SIG-M5 treated with dmso at 0.1 percent for 504 hours (cell line): ENCODE results near the gene ZNF778.

Experiments
- DNase-seq: peaks from one replicate; lab custom pipeline; 2025; ENCODE audit not compliant: unreplicated experiment; lab: John Stamatoyannopoulos, UW

Gene ZNF778

DNA sequence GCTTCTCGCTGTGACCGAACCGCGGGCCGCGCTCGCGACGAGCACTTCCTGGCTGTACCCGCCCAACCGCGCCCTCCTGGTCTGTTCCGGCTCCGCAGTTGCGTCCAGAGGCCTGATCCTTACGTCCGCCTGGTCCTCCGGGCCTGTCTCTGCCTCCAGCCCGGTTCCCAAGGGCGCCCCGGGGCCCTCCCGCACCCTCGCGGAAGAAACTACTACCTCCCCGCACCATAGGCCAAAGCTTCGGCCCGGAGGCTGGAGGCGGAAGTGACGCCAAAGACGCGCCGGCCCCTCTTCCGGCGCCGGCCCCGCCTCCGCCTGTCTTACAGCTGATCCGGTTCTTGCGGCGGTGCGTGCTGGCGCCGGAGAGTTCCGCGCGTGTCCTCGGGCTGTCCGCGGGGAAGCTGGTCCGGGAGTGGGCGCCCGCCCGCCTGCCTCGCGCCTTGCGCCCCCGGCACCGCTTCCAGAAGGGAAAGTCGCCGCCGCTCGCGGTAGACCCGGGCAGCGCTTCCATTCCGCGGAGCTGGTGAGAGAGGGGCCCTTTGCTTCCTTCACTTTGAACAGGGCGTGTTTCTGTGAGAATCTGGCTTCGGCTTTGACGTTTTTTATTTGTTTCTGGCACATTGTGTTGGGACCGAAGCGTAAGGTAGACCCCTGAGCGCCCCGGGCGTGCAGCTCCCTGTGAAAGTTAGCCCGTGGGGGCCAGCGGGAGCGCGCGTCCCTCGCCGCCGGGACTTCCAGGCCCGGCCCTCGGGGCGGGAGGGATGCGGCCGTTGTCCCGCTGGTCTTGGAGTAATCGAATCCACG is at the start of gene ZNF778:
ZNF778 (plus strand) TSS at position 316 of the 804 bp plus-strand sequence. CDS start 3,425 bp downstream, outside the sequence.
- peak; percentile 81 for DNase-seq

- DNase-seq, result no peak
Measured at GRCh38 chr16:89168381-89169189, 48.9 kb upstream of the ZNF778 start.

DNA sequence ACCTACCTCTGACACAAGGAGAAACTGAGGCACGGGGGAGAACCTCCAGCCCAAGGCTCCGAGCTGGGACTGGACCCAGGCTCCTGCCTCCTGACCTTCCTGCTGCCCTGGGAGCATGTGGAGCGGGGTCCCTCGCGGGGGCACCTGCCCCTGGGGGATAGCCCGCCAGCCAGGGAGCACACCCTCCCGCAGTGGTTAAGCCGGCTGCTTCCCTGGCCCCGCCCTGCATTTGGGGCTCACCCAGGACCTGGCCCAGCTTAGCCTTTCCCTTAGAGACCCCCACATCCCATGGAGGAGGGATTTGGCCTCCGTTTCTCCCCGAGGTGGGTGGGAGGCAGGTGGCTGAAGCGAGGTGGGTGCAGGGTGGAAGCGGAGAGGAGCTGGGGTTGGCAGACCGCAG is 47.7 kb upstream of the ZNF778 start:
- no peak for DNase-seq

DNA sequence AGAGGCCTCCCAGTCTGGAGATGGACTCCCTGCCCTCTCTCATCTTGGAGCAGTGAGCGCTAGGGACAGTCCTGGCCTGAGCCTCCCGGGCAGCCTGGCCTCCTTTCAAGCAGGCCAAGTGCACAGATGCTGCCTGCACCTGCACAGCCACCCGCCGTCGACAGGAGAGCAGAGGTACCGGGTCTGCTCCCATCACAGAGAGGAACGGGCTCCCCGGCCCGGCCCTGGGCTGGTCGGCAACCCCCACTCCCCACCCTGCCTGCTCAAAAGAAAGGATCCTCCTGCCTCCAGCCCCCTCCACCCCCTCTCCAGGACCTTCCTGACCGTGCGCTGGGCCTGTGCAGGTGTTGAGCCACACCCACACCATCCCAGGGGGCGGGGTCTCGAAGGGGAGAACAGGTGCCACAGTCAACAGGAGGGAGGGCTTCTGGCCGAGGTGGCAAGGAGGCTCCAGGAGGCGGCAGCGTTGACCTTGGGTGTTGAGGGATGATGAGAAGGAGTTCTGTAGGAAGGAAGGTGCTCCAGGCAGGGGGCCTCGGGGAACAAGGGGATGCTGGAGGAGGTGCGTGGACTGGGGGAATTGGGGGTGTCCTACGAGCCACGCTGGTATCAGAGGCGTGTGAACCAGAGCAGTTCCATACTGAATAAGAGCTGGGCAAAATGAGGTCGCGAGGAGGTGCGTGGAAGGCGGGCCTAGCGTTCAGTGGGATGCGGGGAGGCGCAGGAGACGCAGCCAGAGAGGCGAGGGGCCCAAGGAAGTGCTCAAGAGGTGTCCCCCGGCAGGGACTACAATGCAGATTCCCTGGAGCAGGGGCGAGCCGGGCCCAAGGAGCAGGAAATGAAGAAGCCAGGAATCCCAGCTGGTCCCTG is 46.9 kb upstream of the ZNF778 start:
- DNase-seq, result no peak

GRCh38 chr16:89171216-89172170 is 46.0 kb upstream of the ZNF778 start, which contains the start of gene CDH15:
Gene CDH15, plus strand, starts transcription at chr16:89171748. Its CDS starts 84 bp downstream, at chr16:89171832.
- peak; percentile 92 for DNase-seq

DNA sequence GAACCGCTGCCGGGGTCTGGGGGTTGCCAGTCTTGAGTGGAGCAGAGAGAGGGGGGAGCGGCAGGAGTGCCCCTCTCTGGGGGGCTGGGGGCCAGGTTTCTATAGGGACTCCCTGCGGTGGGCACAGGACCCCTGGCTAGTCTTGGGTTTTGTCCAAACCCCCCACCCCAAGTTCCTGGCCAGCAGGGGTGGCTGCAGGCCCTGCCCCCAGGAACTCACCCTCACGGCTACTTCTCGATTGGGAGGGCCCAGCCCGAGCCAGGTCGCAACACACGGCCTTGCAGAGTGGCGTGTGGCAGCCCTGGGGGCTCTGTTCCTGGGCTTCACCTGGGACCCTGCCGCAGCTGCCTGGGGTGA is 45.4 kb upstream of the ZNF778 start:
- no peak for DNase-seq

- DNase-seq, result no peak
Measured at GRCh38 chr16:89172528-89173173, 44.9 kb upstream of the ZNF778 start.

DNA sequence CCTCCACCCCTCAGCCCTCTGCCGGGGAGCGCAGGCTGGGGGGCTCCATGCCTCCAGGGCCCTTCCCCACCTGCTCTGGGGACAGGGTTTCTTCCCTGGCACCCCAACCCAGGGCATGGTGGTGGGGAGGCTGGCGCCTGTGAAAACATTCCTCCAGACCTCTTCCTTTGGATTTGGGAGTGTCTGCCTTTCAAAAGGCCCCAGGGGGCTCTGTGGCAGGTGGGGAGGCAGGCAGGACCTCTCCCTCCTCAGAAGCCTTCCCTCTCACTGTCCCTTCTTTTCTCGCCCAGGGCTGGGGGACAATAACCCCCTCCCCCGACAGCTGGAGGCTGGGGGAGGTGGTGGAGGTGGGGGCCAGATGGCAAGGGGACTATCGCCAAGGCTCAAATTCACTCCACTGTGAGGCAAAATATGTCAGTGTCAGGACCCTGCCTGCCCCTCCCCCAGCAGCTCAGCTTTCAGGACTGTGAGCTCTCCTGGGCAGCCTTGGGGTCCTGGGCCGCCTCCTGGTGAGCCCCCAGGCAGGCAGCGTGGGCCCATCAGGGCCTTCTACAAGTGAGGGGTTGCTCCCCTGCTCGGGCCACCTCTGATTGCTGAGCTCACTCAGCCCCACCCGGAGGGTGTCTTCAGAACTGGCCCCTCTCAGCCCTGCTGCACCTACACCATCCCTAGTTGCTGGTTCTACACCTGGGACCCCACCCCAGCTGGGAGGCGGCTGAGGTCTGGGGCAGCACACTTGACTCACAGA is 44.2 kb upstream of the ZNF778 start:
- DNase-seq, result no peak

DNA sequence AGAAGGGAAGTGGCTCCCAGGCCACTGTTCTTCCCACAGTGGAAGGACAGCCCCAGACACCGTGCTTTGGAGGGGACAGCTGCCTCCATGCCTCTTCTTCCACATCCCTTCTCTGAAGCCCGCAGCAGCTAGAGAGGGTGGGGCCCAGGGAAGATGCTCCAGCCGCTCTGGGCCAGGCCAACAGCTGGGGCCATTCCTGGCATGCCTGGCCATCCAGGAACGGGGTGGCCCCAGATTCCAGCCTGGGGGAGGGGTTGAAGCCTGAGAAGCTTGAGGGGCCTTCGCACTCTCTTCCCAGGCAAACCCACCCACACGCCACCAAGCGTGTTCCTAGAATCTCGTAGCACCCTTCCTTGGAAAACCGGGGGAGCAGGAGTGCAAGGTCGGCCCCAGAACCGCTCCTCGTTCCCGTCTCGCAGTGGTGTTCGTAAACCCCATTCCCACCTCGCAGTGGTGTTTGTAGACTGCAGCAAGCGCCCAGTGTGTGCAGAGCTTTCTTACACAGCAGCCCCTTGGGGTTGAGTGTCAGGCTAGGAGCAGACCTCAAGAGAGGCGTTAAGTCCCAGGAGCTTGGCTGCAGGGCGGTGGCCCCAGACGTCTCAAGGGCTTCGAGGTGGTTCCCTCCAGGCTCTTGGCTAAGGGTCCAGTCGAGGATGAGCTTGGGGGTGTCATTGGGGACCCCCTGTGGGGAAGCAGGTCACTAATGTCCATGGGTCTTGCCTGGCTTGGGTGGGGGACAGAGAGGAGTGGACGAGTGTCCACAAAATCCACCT is 43.3 kb upstream of the ZNF778 start:
- no peak for DNase-seq

DNA sequence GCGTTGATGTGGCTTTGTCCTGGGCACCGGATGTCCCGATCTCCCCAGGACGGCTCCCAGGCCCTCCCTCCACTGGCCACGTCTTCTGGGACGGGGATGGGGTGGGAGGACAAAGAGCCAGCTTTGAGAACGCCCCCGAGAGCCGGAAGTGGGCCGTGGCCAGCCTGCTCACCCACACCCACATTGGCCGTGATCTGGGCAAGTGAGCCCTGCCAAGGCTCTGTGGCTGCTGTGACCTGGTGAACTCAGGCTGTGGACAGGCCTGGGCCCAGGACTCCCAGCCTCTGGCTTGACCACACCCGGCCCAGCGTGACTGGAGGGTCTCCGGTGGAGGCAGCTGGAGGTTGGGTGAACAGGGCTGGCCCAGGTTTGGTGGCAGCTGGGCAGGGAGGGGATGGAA is 42.6 kb upstream of the ZNF778 start:
- no peak for DNase-seq

GRCh38 chr16:89175280-89176146 is 42.0 kb upstream of the ZNF778 start:
- no peak for DNase-seq

GRCh38 chr16:89176147-89176690 is 41.3 kb upstream of the ZNF778 start:
- no peak for DNase-seq

DNA sequence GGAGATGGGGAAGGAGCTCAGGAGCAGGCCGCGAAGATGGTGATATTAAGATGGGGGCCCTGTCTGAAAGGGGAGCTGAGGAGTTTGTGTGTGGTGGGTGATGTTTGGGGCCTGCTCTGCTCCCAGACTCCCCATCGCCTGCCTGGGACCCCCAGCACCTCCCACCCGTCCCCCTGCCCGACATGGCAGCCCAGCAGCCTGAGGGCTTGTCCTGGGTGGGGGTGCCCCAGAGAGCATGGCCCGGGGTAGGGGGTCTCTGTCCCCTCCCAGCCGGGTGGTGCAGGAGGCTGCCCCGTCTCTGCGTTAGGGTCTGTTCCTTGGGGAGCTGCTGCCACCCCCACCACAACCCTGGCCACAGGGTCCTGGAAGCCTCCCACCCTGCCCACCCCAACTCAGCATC is 40.8 kb upstream of the ZNF778 start:
- no peak for DNase-seq

DNA sequence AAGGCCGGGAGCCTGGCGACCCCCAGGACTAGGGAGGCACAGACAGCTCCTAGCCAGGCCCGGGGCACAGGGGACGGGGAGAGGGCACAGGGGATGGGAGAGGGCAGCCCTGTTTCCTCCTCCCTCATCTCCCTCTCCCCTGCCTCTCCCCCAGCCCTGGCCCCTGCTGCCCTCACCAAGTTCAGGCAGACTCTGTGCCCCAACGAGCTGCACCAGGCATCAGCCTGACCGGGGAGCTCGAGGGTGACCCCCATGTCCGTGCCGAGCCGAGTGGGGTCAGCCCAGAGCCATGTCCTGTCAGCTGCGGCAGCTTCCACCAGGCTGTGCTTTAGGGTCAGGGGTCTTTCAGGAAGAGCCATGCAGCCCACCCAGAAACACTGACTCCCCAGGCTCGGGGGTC is 40.0 kb upstream of the ZNF778 start:
- DNase-seq, result no peak

DNA sequence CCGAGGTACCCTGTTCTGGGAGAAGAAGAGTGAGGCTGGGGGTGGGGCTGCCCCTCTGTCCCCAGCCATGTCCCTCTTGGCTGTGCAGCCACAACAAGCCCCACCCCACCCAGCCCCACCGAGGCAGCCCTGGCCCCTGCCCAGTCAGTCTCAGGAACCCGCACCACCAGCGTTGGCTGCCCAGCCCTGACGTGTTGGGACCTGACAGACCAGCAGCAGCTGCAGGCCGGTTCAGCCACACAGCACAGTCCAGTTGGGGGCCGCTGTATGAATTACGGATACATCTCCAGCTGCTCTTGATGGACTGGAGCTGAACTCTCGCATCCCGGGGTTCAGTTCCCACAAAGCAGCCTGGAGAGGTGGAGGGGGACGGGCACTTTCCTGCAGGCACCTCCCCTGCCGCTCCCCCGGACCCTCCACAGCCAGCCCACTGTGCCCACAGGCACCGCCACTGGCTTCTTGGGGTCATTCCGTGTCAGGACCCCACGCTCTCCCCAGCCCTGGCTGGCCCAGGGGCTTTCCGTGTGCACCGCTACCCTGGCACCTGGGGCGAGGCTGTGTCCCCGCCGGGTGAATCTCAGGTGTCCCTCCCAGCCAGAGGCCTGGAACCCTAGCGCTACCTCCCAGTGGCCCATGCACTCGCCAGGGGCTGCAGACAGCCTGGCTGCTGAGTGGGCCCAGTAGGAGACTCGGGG is 38.9 kb upstream of the ZNF778 start:
- DNase-seq, result no peak

DNA sequence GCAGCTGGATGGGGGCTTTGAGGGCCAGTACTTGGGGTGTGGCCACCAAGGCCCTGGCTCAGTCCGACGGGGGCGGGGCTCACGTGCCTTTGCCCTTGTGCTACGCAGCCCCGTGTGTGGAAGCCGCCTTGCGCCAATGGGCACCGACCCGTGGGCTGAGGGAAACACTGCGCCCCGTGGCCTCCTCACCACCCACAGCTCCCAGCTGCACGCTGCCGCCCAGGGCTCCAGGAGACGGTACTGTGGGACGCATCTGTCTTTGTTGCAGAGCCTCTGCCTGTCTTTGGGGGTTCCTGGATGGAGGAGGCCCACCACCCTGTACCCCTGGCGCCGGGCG is 38.4 kb upstream of the ZNF778 start:
- no peak for DNase-seq
